22Rv1 (cell line): Measurements from ENCODE around the gene ATP5F1D.

Experiments used
- CTCF ChIP-seq: fragments of 450-650 bp; IDR thresholded peaks from 2 replicates; pipeline ENCODE4 v1.5.1; 2017; ENCODE audit warnings: mild to moderate bottlenecking
- ZFX ChIP-seq: fragments of 450-650 bp; IDR thresholded peaks from 2 replicates; pipeline ENCODE4 v1.6.1; 2017; ENCODE audit warnings: antibody characterized with exemption, borderline replicate concordance

GRCh38 chr19:1237754-1238368 is 3.7 kb upstream of the ATP5F1D start, which contains the start of gene CBARP:
- TF ChIP-seq CTCF, result no peak
- TF ChIP-seq ZFX, result no peak
